NCI-H510A (cell line): ENCODE data around the gene PCDHGA7.
"Not testable (repeated sequence)": the region's sequence is repeated elsewhere in the genome, so short reads cannot be mapped to it uniquely, and the experiment has no call there.

Source experiments
- DNase-seq: peaks from one replicate; lab custom pipeline; 2025; lab: John Stamatoyannopoulos, UW

The PCDHGA7 gene

DNA sequence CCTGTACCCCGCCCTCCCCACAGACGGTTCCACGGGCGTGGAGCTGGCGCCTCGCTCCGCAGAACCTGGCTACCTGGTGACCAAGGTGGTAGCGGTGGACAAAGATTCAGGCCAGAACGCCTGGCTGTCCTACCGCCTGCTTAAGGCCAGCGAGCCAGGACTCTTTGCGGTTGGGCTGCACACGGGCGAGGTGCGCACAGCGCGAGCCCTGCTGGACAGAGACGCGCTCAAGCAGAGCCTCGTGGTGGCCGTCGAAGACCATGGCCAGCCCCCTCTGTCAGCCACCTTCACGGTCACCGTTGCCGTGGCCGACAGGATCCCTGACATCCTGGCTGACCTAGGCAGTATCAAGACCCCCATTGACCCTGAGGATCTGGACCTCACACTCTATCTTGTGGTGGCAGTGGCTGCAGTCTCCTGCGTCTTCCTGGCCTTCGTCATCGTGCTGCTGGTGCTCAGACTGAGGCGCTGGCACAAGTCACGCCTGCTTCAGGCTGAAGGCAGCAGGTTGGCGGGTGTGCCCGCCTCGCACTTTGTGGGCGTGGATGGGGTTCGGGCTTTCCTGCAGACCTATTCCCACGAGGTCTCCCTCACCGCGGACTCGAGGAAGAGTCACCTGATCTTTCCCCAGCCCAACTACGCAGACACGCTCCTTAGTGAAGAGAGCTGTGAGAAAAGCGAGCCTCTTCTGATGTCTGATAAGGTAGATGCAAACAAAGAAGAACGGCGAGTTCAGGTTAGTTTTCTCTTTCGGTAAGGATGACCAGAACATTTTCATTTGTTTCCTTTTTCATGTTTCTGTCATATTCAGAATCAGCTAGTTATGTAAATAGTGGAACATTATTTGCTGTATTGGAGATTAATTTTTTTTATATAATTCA lies 16.3 kb upstream of the PCDHGA7 start:
- no peak for DNase-seq

DNA sequence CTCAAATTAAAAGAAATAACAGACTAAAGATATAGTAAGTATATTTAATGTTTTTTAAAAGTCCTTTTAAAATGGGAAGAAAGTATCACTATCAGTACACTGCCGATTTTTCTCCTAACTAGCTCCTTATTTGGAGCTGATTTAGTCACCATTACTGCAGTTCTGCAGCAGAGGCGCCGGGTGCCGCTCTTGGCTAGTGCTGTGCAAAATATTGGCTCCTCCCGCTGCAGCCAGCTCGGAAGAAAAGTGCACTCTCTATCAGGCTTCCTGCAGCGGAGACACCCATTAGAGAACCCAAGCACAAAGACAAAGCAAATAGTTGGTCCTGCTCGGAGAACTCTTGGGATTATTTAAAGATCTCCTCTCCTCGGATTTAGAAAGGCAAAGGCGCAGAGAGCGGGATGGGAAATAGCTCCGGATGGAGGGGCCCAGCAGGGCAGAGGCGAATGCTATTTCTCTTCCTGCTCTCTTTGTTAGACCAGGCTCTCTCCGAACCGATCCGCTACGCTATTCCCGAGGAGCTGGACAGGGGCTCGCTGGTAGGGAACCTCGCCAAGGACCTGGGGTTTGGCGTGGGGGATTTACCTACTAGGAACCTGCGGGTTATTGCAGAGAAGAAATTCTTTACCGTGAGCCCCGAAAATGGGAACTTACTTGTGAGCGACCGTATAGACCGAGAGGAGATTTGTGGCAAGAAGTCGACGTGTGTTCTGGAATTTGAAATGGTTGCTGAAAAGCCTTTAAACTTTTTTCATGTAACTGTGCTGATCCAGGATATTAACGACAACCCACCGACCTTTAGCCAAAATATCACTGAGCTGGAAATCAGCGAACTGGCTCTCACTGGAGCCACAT lies 12.3 kb upstream of the PCDHGA7 start, which contains the start of gene PCDHGB3:
Gene PCDHGB3, plus strand, starts transcription at position 249 of the 855 bp plus-strand sequence. Its CDS starts 153 bp downstream, at position 402.
- DNase-seq, result no peak

DNA sequence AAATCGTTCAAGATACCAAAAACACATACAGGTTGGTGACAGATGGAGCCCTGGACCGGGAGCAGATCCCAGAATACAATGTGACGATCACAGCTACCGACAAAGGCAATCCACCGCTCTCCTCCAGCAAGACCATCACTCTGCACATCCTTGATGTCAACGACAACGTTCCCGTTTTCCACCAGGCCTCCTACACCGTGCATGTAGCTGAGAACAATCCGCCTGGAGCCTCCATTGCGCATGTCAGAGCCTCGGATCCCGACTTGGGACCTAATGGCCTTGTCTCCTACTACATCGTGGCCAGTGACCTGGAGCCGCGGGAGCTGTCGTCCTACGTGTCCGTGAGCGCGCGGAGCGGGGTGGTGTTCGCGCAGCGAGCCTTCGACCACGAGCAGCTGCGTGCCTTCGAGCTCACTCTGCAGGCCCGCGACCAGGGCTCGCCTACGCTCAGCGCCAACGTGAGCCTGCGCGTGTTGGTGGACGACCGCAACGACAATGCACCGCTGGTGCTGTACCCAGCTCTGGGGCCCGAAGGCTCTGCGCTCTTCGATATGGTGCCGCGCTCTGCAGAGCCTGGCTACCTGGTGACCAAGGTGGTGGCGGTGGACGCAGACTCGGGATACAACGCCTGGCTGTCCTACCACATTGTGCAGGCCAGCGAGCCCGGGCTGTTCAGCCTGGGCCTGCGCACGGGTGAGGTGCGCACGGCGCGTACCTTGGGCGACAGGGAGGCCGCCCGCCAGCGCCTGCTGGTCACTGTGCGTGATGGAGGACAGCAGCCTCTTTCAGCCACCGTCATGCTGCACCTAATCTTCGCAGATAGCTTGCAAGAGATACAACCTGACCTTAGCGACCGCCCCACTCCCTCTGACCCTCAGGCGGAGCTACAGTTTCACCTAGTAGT lies 10.7 kb upstream of the PCDHGA7 start:
- no peak for DNase-seq

DNA sequence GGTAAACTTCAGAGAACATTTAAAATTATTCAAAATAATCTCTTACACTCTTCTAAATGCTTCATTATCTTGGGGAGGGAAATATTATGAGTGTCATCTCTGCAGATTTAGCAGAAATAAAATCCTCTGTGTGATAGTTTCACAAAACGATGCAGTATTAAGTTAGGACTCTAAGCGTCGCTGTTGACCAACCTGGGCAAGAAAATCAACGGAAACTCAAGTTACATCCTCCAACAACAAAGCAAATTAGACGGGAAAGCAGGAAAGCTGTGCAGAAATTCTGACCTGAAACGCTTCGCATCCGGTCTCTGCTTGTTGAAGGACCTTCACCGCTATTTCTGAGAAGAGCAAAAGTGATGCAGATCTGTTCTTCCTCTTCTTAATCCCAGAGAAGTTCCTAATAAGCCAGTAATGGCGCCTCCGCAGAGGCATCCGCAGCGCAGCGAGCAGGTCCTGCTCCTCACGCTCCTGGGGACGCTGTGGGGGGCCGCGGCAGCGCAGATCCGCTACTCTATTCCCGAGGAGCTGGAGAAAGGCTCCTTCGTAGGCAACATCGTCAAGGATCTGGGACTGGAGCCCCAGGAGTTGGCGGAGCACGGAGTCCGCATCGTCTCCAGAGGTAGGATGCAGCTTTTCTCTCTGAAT lies 8.7 kb upstream of the PCDHGA7 start, which contains the start of gene PCDHGA6:
Gene PCDHGA6, plus strand, starts transcription at position 219 of the 645 bp plus-strand sequence. Its CDS starts 193 bp downstream, at position 412.
- no peak for DNase-seq

DNA sequence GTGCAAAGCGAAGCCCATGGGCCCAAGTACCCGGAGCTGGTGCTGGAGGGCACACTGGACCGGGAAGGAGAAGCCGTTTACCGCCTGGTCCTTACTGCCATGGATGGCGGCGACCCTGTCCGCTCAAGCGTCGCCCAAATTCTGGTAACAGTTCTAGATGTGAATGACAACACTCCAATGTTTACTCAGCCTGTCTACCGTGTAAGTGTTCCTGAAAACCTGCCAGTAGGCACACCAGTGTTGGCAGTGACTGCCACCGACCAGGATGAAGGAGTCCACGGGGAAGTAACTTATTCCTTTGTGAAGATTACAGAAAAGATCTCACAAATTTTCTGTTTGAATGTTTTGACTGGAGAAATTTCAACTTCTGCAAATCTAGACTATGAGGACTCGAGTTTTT lies 7.9 kb upstream of the PCDHGA7 start:
- DNase-seq, result no peak

DNA sequence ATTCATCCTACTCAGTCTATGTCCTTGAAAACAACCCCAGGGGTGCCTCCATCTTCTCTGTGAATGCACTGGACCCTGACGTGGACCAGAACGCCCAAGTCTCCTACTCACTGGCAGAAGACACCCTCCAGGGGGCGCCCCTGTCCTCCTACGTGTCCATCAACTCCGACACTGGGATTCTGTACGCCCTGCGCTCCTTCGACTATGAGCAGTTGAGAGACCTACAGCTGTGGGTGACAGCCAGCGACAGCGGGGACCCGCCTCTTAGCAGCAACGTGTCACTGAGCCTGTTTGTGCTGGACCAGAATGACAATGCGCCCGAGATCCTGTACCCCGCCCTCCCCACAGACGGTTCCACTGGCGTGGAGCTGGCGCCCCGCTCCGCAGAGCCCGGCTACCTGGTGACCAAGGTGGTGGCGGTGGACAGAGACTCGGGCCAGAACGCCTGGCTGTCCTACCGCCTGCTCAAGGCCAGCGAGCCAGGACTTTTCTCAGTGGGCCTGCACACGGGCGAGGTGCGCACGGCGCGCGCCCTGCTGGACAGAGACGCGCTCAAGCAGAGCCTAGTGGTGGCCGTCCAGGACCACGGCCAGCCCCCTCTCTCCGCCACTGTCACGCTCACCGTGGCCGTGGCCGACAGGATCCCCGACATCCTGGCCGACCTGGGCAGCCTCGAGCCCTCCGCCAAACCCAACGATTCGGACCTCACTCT lies 6.9 kb upstream of the PCDHGA7 start:
- not testable (repeated sequence) for DNase-seq

DNA sequence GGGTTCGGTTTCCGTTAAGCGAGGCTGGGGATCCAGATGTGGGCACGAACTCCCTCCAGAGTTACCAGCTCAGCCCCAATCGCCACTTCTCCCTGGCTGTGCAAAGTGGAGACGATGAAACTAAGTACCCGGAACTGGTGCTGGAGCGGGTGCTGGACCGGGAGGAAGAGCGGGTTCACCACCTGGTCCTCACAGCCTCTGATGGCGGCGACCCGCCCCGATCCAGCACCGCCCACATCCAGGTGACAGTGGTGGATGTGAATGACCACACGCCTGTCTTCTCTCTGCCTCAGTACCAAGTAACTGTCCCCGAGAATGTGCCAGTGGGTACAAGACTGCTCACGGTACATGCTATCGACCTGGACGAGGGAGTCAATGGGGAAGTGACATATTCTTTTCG lies 803 bp downstream of the PCDHGA7 start:
- DNase-seq, result no peak

DNA sequence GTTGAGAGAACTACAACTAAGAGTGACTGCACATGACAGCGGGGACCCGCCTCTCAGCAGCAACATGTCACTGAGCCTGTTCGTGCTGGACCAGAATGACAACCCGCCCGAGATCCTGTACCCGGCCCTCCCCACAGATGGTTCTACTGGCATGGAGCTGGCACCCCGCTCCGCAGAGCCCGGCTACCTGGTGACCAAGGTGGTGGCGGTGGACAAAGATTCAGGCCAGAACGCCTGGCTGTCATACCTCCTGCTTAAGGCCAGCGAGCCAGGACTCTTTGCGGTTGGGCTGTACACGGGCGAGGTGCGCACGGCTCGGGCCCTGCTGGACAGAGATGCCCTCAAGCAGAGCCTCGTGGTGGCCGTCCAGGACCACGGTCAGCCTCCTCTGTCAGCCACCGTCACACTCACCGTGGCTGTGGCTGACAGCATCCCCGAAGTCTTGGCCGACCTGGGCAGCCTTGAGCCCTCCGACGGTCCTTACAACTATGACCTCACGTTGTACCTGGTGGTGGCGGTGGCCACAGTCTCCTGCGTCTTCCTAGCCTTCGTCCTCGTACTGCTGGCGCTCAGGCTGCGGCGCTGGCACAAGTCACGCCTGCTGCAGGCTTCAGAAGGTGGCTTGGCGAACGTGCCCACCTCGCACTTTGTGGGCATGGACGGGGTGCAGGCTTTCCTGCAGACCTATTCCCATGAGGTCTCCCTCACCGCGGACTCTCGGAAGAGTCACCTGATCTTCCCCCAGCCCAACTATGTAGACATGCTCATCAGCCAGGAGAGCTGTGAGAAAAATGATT lies 2.1 kb downstream of the PCDHGA7 start:
- no peak for DNase-seq

DNA sequence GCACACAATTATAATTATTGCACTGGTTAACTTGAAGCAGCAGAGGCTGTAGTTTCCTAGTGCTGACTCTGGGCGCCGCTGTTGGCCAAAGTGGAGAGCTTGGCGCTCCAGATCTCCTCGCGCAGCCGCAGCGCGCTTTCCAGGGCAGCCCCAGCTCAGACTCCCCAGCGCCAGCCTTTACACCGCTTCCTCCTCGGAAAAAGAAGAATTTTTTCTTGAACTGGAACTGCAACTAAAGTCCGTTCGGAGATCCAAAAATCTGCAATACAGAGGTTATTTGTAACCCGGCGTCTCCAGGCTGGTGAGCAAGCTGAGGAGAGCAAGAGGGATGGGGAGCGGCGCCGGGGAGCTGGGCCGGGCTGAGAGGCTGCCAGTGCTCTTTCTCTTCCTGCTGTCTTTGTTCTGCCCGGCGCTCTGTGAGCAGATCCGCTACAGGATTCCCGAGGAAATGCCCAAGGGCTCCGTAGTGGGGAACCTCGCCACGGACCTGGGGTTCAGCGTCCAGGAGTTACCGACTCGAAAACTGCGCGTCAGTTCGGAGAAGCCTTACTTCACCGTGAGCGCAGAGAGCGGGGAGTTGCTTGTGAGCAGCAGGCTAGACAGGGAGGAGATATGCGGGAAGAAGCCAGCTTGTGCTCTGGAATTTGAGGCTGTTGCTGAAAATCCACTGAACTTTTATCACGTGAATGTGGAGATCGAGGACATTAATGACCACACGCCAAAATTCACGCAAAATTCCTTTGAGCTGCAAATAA lies 5.2 kb downstream of the PCDHGA7 start, which contains the start of gene PCDHGB4:
Gene PCDHGB4, plus strand, starts transcription at position 142 of the 755 bp plus-strand sequence. Its CDS starts 187 bp downstream, at position 329.
- not testable (repeated sequence) for DNase-seq

DNA sequence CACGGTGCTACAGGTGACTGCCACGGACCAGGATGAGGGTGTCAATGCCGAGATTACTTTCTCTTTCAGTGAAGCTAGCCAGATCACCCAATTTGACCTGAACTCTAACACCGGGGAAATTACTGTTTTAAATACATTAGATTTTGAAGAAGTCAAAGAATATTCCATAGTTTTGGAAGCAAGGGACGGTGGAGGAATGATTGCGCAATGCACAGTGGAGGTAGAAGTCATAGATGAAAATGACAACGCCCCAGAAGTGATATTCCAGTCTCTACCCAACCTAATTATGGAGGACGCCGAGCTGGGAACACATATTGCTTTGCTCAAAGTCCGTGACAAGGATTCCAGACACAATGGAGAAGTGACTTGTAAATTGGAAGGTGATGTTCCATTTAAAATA lies 6.1 kb downstream of the PCDHGA7 start:
- no peak for DNase-seq

DNA sequence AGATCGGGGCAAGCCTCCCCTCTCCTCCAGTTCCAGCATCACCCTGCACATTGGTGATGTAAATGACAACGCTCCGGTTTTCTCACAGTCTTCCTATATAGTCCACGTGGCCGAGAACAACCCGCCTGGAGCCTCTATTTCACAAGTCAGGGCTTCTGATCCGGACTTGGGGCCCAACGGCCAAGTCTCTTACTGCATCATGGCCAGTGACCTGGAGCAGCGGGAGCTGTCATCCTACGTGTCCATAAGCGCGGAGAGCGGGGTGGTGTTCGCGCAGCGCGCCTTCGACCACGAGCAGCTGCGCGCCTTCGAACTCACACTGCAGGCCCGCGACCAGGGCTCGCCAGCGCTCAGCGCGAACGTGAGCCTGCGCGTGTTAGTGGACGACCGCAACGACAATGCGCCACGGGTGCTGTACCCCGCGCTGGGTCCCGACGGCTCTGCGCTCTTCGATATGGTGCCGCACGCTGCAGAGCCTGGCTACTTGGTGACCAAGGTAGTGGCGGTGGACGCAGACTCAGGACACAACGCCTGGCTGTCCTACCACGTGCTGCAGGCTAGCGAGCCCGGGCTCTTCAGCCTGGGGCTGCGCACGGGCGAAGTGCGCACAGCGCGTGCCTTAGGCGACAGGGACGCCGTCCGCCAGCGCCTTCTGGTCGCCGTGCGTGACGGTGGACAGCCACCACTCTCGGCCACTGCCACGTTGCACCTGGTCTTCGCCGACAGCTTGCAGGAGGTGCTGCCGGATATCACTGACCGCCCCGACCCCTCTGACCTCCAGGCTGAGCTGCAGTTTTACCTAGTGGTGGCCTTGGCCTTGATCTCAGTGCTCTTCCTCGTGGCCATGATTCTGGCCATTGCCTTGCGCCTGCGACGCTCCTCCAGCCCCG lies 6.9 kb downstream of the PCDHGA7 start:
- no peak for DNase-seq

DNA sequence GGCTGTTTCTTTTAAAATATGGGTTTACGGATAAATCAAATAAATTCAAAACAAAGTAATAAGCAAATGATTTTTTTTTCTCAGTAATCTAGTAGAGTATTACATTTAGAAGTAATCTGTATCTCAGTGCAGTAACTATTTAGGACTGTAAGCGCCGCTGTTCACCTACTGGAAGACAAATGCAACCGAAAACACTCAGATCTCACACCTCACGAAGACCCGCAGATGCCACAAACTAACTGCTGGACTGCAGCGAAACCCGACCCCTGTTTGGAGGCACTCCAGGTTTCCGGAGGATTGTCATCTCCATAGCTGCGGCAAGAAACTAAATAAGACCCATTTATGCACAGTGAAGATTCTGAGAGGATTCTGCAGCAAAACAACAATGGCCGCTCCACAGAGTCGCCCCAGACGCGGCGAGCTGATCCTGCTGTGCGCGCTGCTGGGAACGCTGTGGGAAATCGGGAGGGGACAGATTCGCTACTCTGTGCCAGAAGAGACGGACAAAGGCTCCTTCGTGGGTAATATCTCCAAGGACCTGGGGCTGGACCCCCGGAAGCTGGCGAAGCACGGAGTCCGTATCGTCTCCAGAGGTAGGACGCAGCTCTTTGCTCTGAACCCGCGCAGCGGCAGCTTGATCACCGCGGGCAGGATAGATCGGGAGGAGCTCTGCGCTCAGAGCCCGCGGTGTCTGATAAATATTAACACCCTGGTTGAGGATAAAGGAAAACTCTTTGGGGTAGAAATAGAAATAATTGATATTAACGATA lies 10.1 kb downstream of the PCDHGA7 start, which contains the start of gene PCDHGA8:
Gene PCDHGA8, plus strand, starts transcription at position 205 of the 770 bp plus-strand sequence. Its CDS starts 181 bp downstream, at position 386.
- DNase-seq, result no peak

DNA sequence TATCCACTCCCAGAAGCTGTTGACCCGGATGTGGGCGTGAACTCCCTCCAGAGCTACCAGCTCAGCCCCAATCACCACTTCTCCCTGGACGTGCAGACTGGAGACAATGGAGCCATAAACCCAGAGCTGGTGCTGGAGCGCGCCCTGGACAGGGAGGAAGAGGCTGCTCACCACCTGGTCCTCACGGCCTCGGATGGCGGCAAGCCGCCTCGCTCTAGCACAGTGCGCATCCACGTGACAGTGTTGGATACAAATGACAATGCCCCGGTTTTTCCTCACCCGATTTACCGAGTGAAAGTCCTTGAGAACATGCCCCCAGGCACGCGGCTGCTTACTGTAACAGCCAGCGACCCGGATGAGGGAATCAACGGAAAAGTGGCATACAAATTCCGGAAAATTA lies 10.7 kb downstream of the PCDHGA7 start:
- no peak for DNase-seq

DNA sequence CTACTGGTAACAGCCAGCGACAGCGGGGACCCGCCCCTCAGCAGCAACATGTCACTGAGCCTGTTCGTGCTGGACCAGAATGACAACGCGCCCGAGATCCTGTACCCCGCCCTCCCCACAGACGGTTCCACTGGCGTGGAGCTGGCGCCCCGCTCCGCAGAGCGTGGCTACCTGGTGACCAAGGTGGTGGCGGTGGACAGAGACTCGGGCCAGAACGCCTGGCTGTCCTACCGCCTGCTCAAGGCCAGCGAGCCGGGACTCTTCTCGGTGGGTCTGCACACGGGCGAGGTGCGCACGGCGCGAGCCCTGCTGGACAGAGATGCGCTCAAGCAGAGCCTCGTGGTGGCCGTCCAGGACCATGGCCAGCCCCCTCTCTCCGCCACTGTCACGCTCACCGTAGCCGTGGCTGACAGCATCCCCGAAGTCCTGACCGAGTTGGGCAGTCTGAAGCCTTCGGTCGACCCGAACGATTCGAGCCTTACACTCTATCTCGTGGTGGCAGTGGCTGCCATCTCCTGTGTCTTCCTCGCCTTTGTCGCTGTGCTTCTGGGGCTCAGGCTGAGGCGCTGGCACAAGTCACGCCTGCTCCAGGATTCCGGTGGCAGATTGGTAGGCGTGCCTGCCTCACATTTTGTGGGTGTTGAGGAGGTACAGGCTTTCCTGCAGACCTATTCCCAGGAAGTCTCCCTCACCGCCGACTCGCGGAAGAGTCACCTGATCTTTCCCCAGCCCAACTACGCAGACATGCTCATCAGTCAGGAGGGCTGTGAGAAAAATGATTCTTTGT lies 12.1 kb downstream of the PCDHGA7 start:
- not testable (repeated sequence) for DNase-seq

DNA sequence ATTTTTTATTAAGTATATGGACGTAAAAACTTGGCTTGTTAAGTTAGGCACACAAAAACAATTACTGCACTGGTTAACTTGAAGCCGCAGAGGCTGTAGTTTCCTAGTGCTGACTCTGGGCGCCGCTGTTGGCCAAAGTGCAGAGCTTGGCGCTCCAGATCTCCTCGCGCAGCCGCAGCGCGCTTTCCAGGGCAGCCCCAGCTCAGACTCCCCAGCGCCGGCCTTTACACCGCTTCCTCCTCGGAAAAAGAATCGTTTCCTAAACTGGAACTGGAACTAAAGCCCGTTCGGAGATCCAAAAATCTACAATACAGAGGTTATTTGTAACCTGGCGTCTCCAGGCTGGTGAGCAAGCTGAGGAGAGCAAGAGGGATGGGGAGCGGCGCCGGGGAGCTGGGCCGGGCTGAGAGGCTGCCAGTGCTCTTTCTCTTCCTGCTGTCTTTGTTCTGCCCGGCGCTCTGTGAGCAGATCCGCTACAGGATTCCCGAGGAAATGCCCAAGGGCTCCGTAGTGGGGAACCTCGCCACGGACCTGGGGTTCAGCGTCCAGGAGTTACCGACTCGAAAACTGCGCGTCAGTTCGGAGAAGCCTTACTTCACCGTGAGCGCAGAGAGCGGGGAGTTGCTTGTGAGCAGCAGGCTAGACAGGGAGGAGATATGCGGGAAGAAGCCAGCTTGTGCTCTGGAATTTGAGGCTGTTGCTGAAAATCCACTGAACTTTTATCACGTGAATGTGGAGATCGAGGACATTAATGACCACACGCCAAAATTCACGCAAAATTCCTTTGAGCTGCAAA lies 15.4 kb downstream of the PCDHGA7 start, which contains the start of gene PCDHGB5:
Gene PCDHGB5, plus strand, starts transcription at position 192 of the 796 bp plus-strand sequence. Its CDS starts 181 bp downstream, at position 373.
- not testable (repeated sequence) for DNase-seq
